DMS53 treated with DMSO at 0.1 percent for 48 hours (cell line): ENCODE results near the gene LMO2.
"Not testable (repeated sequence)": the region's sequence is repeated elsewhere in the genome, so short reads cannot be mapped to it uniquely, and the experiment has no call there.

Source experiments
- DNase-seq: peaks from one replicate; lab custom pipeline; 2025; ENCODE audit not compliant: unreplicated experiment; lab: John Stamatoyannopoulos, UW

The LMO2 gene

DNA sequence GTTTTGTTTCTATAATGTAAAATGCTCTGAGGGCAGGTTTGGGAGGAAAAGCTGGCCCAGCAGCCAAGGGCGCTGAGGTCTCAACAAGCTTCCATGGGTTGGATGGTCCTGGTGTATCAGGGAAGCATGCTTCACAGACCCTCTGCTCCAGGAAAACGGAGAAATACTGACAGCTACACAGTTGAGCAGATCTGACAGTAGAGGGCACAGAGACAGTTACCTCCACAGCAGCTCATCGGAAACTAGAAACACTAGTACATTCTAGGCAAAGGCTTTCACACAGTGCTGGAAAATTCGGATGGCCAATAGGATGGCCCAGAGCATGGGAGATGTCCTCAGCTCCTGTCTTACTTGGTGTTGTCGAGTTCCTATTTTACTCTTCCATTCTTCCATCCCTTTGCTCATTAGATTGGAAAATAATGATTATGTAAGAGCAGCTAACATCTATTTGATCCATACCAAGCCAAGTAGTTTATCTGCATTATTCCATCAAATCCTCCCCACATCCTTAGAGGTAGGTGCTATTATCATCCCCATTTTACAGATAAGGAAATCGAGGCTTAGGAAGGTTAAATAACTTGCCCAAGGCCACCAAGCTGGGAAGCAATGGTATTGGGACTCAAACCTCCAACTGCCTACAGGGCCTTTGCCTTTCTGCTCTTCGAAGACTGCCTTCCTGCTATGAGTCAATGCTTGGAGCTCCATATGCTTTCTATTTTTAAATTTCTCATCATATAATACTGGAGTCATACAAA, 28.3 kb downstream of the LMO2 start:
- DNase-seq = no peak

- DNase-seq = no peak
Measured at GRCh38 chr11:33861941-33862589, 29.8 kb downstream of the LMO2 start.

GRCh38 chr11:33861386-33861785, 30.5 kb downstream of the LMO2 start:
- DNase-seq = no peak

GRCh38 chr11:33860926-33861325, 30.9 kb downstream of the LMO2 start:
- DNase-seq = no peak

GRCh38 chr11:33859306-33859705, 32.6 kb downstream of the LMO2 start:
- DNase-seq = no peak

- DNase-seq = peak; percentile 37
Measured at GRCh38 chr11:33857933-33858371, 33.9 kb downstream of the LMO2 start.

- no peak for DNase-seq
Measured at GRCh38 chr11:33855500-33855899, 36.4 kb downstream of the LMO2 start.

GRCh38 chr11:33848717-33849390, 43.0 kb downstream of the LMO2 start:
- no peak for DNase-seq

DNA sequence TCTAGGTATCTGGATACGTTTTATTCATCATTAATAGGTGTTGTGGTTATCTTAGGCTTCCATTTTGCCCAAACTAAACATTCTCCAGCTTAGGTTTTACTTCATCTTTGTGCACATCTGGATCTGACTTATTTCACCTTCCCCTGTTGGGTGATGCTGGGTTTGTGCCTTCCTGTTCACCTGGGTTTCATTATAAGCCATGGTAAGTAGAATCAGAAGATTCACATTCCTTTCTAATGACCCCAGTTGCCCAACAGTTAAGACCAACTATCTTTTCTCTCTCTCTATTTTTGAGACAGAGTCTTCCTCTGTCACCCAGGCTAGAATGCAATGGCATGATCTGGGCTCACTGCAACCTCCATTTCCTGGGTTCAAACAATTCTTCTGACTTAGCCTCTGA, 44.6 kb downstream of the LMO2 start:
- DNase-seq = no peak

DNA sequence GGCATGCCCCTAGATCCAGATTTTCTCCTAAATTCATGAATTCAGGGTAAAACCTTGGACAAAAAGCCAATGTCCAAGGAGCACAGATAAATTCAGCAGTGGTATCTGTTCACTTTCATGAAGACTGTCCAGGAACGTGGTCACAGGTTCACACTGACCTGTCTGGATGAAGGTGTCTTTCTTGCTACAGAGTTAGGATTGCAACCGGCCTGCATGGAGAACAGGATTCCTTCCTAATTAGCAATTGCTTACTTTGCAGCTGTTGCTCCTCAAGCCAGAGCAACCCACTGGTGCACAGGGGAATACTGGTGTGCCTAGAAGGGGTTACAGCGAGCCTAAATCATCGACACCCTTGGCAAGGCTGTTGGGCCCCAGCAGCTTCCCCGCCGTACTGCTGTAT, 47.6 kb downstream of the LMO2 start:
- DNase-seq = no peak

DNA sequence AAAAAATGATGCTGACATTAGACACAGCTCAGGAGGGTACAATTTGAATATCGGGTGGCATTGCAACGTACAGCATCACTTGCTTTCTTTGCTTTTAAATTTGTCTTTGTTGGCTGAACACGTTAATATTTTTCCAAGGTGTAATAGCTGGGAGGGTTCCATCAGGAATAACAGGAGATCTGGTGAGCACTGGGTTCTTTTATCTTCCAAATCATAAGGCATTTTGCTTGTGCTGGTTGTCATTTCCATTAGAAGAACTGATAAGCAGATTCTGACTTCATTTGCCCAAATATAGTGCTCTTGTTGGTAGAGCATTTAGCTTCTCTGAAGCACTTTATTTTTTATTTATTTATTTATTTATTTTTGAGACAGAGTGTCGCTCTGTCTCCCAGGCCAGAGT, 48.9 kb downstream of the LMO2 start:
- no peak for DNase-seq

- DNase-seq = no peak
Measured at GRCh38 chr11:33842236-33842915, 49.5 kb downstream of the LMO2 start.

- not testable (repeated sequence) for DNase-seq
Measured at GRCh38 chr11:33838234-33838633, 53.6 kb downstream of the LMO2 start.

DNA sequence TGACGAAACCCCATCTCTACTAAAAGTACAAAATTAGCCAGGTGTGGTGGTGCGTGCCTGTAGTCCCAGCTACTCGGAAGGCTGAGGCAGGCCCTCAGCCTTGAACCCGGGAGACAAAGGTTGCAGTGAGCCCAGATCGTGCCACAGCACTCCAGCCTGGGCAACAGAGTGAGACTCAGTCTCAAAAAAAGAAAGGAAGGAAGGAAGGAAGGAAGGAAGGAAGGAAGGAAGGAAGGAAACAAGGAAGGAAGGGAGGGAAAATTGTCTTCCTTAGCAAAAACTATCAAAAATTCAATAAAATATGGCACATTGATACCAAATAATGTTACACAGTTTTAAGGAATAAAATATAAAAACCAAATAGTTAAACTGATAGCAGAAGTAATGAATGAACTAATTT, 54.5 kb downstream of the LMO2 start:
- DNase-seq = not testable (repeated sequence)

DNA sequence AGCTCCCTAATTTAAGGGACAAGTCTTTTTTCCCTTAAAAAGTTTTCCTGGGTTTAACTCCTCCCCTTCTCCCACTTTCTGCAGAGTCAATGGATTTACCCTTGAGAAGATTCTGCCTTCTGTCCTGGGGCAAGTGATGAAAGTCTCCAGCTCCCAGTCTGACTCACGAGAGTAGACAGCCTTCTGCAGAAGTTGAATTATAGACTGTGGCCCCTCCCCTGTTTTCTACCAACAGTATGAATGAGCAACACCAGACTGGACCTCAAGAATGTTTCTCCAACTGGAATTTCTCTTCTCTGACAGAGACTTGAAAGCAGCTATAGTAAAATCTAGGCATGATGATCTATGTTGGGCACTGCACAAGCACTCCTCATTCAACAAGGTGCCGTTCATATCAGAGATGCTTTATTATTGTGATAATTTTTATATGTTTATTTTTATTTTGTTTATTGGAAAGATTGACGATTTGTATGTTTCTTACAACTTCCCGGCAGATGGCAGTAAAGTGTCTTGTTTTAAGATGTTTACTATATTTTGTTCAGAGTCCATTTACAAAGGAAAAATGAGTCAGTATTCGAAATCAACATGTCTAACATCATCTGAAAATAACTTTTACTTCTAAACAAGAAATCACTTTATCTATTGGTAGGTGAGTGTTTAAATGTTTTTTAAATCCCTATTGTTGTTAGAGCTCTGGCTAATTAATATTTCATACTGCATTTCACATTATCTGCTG, 56.6 kb downstream of the LMO2 start:
- DNase-seq = peak; percentile 1

- no peak for DNase-seq
Measured at GRCh38 chr11:33832676-33833075, 59.2 kb downstream of the LMO2 start.

DNA sequence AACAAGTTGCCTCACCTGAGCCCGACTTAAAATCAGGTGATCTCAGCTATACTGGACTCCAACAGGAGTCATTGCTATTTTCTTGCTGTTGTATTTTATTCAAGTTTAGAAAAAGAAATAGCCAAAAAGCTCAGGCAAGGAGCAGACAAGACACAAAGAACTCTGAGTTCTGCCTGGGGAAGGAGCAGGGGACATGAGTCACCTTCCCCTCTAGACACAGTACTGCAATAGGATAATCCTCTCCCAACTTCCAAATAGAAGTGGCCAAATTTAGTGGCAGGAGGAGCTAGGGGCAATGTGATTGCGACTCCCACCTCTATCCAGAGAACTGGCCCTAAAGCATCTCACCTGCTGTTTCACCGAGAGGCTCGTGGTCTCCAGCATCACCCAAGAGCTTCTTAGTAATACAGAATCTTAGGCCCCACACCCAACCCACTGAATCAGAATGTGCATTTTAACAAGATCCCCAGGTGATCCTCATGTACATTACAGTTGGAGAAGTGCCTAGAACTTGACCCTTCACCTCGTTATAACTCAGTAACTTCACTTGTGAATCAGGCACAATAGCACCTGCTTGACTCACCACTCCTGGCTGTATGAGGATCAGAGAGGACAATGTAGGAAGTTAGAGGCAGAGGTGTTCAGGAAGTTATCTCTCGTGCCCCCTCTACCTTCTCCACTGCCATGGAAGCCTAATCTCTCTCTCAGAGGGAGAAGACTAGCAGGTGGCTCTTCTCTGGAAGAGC, 60.8 kb downstream of the LMO2 start:
- no peak for DNase-seq

DNA sequence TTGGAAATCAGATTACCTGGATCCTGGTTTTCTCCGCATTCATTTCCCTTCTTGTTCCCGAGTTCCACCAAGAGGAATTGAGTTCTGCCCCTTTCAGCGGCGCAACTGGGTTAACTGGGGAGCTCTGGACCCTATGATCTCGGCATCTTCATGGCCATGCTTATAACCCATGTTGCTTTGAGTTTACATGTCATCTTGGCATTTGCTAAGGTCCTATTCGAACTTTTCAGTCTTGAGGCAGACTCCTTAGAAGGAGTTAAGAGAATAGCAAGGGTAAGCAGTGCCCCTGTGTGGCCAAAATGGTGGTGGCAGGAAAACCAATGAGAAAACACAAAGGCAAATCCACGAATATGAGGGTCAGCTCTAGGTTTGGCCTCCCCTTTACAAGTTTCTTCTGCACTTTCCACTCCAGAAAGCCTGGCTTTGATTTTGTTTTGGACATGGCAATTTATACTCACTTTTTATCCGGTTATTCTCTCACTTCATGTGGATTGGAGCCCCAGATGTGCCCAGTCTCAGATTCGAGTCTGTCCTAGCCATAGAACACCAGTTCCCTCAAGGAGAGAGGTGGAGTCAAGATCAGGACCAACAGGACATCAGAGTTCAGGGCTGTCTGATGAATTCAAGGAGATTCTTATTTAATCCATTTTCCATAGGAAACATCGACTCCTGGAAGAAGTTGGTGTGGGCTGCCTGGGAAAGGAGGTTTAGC, 62.3 kb downstream of the LMO2 start:
- DNase-seq = peak; percentile 22

- no peak for DNase-seq
Measured at GRCh38 chr11:33828604-33829429, 63.1 kb downstream of the LMO2 start.
